GM12878 (cell line): Measurements from ENCODE around the gene MSLN. TPM values are rescaled to one million over a fixed set of nuclear protein-coding genes. Genes with fewer than 3 reads are reported as not detected.

Source experiments
- ATF7 ChIP-seq: fragments of 450-650 bp; IDR thresholded peaks from 2 replicates; pipeline ENCODE4 v1.6.1; 2016; ENCODE audit warnings: low read depth, mild to moderate bottlenecking
- BACH1 ChIP-seq: fragments of 450-650 bp; IDR thresholded peaks from 2 replicates; pipeline ENCODE4 v1.6.1; 2017; ENCODE audit warnings: mild to moderate bottlenecking, borderline replicate concordance
- BMI1 ChIP-seq: fragments of 450-650 bp; IDR thresholded peaks from 2 replicates; pipeline ENCODE4 v1.6.1; 2016; ENCODE audit warnings: mild to moderate bottlenecking, moderate library complexity, borderline replicate concordance
- CBFB ChIP-seq: IDR thresholded peaks from 2 replicates; pipeline ENCODE4 v1.6.1; 2016; ENCODE audit warnings: antibody characterized with exemption, low read depth
- ESRRA ChIP-seq: IDR thresholded peaks from 2 replicates; pipeline ENCODE4 v1.6.1; 2012; ENCODE audit warnings: mild to moderate bottlenecking, low read length, improper control_type of control experiment
- GATAD2B ChIP-seq: fragments of 450-650 bp; conservative IDR thresholded peaks from 2 replicates; pipeline ENCODE4 v1.6.1; 2017; ENCODE audit warnings: low read depth, mild to moderate bottlenecking, moderate library complexity
- JUNB ChIP-seq: IDR thresholded peaks from 2 replicates; pipeline ENCODE4 v1.6.1; 2016; ENCODE audit warnings: antibody characterized with exemption, mild to moderate bottlenecking
- KAT2A ChIP-seq: conservative IDR thresholded peaks from 2 replicates; pipeline ENCODE4 v1.6.1; 2011; ENCODE audit warnings: low read depth, low read length; ENCODE audit not compliant: control insufficient read depth
- LARP7 ChIP-seq: fragments of 450-650 bp; IDR thresholded peaks from 2 replicates; pipeline ENCODE4 v1.6.1; 2017; ENCODE audit warnings: mild to moderate bottlenecking
- NR2C1 ChIP-seq: fragments of 450-650 bp; IDR thresholded peaks from 2 replicates; pipeline ENCODE4 v1.6.1; 2017; ENCODE audit warnings: antibody characterized with exemption, mild to moderate bottlenecking, moderate library complexity
- NRF1 ChIP-seq: conservative IDR thresholded peaks from 2 replicates; pipeline ENCODE4 v1.6.1; 2011; ENCODE audit warnings: mild to moderate bottlenecking, low read depth, low read length, improper control_type of control experiment
- POLR2AphosphoS2 ChIP-seq: IDR thresholded peaks from 2 replicates; pipeline ENCODE4 v1.6.1; 2011; ENCODE audit warnings: low read depth, mild to moderate bottlenecking, low read length, improper control_type of control experiment, moderate library complexity
- POLR2AphosphoS5 ChIP-seq: IDR thresholded peaks from 2 replicates; pipeline ENCODE4 v1.6.1; 2011; ENCODE audit warnings: mild to moderate bottlenecking, low read length, inconsistent platforms
- SIX5 ChIP-seq: IDR thresholded peaks from 2 replicates; pipeline ENCODE4 v1.6.1; 2011; ENCODE audit warnings: mild to moderate bottlenecking, low read depth, low read length, moderate library complexity; ENCODE audit not compliant: severe bottlenecking
- SMC3 ChIP-seq: IDR thresholded peaks from 2 replicates; pipeline ENCODE4 v1.6.1; 2011; ENCODE audit warnings: low read length, improper control_type of control experiment, borderline replicate concordance
- SRF ChIP-seq, 2 experiments: IDR thresholded peaks; 2 replicates each; pipeline ENCODE4 v1.6.1; 2011; ENCODE audit warnings: low read depth in 2 of 2, low read length in 2 of 2, mild to moderate bottlenecking in 1 of 2, moderate library complexity in 1 of 2
- TAF1 ChIP-seq: IDR thresholded peaks from 2 replicates; pipeline ENCODE4 v1.6.1; 2011; ENCODE audit warnings: mild to moderate bottlenecking, low read depth, low read length, borderline replicate concordance
- TCF7 ChIP-seq: IDR thresholded peaks from 2 replicates; pipeline ENCODE4 v1.6.1; 2014; ENCODE audit warnings: antibody characterized with exemption, borderline replicate concordance
- ZNF217 ChIP-seq: fragments of 450-650 bp; IDR thresholded peaks from 2 replicates; pipeline ENCODE4 v1.6.1; 2017; ENCODE audit warnings: antibody characterized with exemption, mild to moderate bottlenecking
- ZNF24 ChIP-seq: fragments of 450-650 bp; IDR thresholded peaks from 2 replicates; pipeline ENCODE4 v1.6.1; 2017; ENCODE audit warnings: antibody characterized with exemption, mild to moderate bottlenecking
- ZSCAN29 ChIP-seq: fragments of 450-650 bp; IDR thresholded peaks from 2 replicates; pipeline ENCODE4 v1.6.1; 2017; ENCODE audit warnings: mild to moderate bottlenecking, moderate library complexity
- polyA plus RNA-seq, 11 experiments: library from polyadenylated mRNA; depleted of rRNA in 4 of 11; unstranded in 6 of 11; stranded (reverse) in 5 of 11; fragments of >200 nt; fragmentation: Nextera tagmentation in 4 of 11; fragmentation: Illumina TruSeq in 1 of 11; extraction: Ambion mirVana in 4 of 11; extraction: Trizol in 1 of 11; gene quantifications; 1 replicate in 1 of 11; 2 replicates in 10 of 11; pipeline versions ENCODE4 v1.2.1 to v1.2.3, GENCODE V29; 2011 to 2016; ENCODE audit warnings: inconsistent platforms in 2 of 11, missing spikeins in 2 of 11, low read depth in 1 of 11
- total RNA-seq, 4 experiments: library from RNA; depleted of rRNA in 3 of 4; stranded (reverse); fragments of >200 nt in 3 of 4; fragmentation: Illumina TruSeq in 1 of 4; extraction: Trizol in 1 of 4; gene quantifications; 2 replicates each; pipeline versions ENCODE4 v1.2.1 to v1.2.3, GENCODE V29; 2013 to 2021
- TF ChIP-seq, protein P1 (sequence below): fragments of 450-650 bp; IDR thresholded peaks from 2 replicates; pipeline ENCODE4 v1.6.1; 2017; ENCODE audit warnings: low read depth, mild to moderate bottlenecking, moderate library complexity
- TF ChIP-seq, protein P2 (sequence below): fragments of 450-650 bp; IDR thresholded peaks from 2 replicates; pipeline ENCODE4 v1.6.1; 2017; ENCODE audit warnings: mild to moderate bottlenecking, moderate library complexity
- TF ChIP-seq, protein P3 (sequence below): IDR thresholded peaks from 2 replicates; pipeline ENCODE4 v1.6.1; 2011; ENCODE audit warnings: borderline replicate concordance, low read depth, mild to moderate bottlenecking, moderate library complexity, low read length; ENCODE audit not compliant: insufficient read depth, poor library complexity, severe bottlenecking

MSLN gene
- total and polyA plus RNA-seq, 10 of the 15 experiments (the other 5 are each of a cell fraction or from before 2014, with no cell fraction given) = 0.08 TPM; not detected in 9

DNA sequence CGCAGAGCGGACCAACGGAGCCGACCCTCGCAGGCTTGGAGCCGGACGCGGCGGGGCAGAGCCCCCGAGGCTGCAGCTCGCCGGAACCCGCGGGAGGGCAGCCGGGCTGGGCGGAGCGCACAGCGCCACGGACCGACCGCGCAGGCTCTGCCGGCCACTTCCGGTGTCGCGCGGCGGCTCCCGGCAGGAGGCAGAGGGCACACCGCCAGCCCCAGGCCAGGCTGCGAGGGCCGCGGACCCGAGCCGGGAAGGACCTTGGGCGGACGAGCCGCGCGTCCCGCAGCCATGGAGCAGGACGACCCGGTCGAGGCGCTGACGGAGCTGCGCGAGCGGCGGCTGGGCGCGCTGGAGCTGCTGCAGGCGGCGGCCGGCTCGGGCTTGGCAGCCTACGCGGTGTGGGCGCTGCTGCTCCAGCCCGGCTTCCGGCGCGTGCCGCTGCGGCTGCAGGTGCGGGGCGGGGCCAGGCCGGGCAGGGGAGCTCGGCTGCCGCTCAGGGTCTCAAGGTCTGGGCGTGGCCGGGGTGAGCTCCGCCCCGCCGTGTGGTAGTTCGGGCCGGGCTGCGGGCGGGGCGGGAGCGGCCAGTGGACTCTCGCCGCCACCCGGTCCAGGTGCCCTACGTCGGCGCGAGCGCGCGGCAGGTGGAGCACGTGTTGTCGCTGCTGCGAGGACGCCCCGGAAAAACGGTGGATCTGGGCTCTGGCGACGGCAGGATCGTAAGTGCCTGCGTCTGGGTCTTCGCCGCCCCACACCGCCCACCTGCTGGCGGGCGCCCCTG is 39.4 kb upstream of the MSLN start, which contains the start of gene ANTKMT (continued):
- peak; percentile 39 for TF ChIP-seq SIX5
- TF ChIP-seq BMI1 = no peak
- TF ChIP-seq ATF7 = no peak
- no peak for TF ChIP-seq TCF7
- TF ChIP-seq POLR2AphosphoS2 = no peak; the same call in none of the 2 replicates
- peak; percentile 96 for TF ChIP-seq GATAD2B
- TF ChIP-seq, protein P1, sequence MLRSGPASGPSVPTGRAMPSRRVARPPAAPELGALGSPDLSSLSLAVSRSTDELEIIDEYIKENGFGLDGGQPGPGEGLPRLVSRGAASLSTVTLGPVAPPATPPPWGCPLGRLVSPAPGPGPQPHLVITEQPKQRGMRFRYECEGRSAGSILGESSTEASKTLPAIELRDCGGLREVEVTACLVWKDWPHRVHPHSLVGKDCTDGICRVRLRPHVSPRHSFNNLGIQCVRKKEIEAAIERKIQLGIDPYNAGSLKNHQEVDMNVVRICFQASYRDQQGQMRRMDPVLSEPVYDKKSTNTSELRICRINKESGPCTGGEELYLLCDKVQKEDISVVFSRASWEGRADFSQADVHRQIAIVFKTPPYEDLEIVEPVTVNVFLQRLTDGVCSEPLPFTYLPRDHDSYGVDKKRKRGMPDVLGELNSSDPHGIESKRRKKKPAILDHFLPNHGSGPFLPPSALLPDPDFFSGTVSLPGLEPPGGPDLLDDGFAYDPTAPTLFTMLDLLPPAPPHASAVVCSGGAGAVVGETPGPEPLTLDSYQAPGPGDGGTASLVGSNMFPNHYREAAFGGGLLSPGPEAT = no peak
- TF ChIP-seq, protein P2, sequence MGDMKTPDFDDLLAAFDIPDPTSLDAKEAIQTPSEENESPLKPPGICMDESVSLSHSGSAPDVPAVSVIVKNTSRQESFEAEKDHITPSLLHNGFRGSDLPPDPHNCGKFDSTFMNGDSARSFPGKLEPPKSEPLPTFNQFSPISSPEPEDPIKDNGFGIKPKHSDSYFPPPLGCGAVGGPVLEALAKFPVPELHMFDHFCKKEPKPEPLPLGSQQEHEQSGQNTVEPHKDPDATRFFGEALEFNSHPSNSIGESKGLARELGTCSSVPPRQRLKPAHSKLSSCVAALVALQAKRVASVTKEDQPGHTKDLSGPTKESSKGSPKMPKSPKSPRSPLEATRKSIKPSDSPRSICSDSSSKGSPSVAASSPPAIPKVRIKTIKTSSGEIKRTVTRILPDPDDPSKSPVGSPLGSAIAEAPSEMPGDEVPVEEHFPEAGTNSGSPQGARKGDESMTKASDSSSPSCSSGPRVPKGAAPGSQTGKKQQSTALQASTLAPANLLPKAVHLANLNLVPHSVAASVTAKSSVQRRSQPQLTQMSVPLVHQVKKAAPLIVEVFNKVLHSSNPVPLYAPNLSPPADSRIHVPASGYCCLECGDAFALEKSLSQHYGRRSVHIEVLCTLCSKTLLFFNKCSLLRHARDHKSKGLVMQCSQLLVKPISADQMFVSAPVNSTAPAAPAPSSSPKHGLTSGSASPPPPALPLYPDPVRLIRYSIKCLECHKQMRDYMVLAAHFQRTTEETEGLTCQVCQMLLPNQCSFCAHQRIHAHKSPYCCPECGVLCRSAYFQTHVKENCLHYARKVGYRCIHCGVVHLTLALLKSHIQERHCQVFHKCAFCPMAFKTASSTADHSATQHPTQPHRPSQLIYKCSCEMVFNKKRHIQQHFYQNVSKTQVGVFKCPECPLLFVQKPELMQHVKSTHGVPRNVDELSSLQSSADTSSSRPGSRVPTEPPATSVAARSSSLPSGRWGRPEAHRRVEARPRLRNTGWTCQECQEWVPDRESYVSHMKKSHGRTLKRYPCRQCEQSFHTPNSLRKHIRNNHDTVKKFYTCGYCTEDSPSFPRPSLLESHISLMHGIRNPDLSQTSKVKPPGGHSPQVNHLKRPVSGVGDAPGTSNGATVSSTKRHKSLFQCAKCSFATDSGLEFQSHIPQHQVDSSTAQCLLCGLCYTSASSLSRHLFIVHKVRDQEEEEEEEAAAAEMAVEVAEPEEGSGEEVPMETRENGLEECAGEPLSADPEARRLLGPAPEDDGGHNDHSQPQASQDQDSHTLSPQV = peak; percentile 48; the same call in 1 of the 2 replicates
- no peak for TF ChIP-seq CBFB
- peak; percentile 73 for TF ChIP-seq ZSCAN29
- peak; percentile 96 for TF ChIP-seq LARP7
- TF ChIP-seq, protein P3, sequence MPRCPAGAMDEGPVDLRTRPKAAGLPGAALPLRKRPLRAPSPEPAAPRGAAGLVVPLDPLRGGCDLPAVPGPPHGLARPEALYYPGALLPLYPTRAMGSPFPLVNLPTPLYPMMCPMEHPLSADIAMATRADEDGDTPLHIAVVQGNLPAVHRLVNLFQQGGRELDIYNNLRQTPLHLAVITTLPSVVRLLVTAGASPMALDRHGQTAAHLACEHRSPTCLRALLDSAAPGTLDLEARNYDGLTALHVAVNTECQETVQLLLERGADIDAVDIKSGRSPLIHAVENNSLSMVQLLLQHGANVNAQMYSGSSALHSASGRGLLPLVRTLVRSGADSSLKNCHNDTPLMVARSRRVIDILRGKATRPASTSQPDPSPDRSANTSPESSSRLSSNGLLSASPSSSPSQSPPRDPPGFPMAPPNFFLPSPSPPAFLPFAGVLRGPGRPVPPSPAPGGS = peak; percentile 2
- TF ChIP-seq ESRRA = peak; percentile 37; the same call in 1 of the 2 replicates
- peak; percentile 77 for TF ChIP-seq BACH1
- peak; percentile 28; the same call in 1 of the 2 replicates for TF ChIP-seq NRF1
- no peak for TF ChIP-seq SMC3
- TF ChIP-seq ZNF24 = no peak
- peak; percentile 84; the same call in 1 of the 2 replicates for TF ChIP-seq ZNF217
- peak in 1 of 2 experiments; percentile 76; a peak in 1 of 4 replicates for TF ChIP-seq SRF (IDR thresholded peaks at IDR 0.05; ENCODE audit: low read depth in 2 of 2, low read length in 2 of 2)
- peak; percentile 88 for TF ChIP-seq POLR2AphosphoS5
- TF ChIP-seq TAF1 = peak; percentile 32; the same call in 1 of the 2 replicates
- TF ChIP-seq KAT2A = no peak
- TF ChIP-seq NR2C1 = peak; percentile 56
- no peak for TF ChIP-seq JUNB
